Liver (tissue), 9 donors: ENCODE measurements around the gene OTOGL. TPM values are rescaled to one million over a fixed set of nuclear protein-coding genes. Genes with fewer than 3 reads are reported as not detected.

Experiments used
- DNase-seq: peaks from one replicate; pipeline ENCODE4 v3.0.0-alpha.2; 2017; ENCODE audit warnings: low spot score
- H3K27ac ChIP-seq, 2 donors: one replicate each; pipeline ENCODE4 v1.7.0; 2013; ENCODE audit warnings: inconsistent platforms in 2 of 2, low read length in 2 of 2, control low read depth in 1 of 2, low read depth in 1 of 2, mild to moderate bottlenecking in 1 of 2
- H3K27me3 ChIP-seq, 4 donors: one replicate each; pipeline versions ENCODE4 v1.6.1 to v1.7.0; 2013; ENCODE audit warnings: low read length in 3 of 4, inconsistent platforms in 1 of 4, mild to moderate bottlenecking in 1 of 4, moderate library complexity in 1 of 4; ENCODE audit not compliant: control insufficient read depth in 4 of 4, insufficient read depth in 4 of 4
- H3K36me3 ChIP-seq, 4 donors: one replicate each; pipeline versions ENCODE4 v1.6.1 to v1.7.0; 2013; ENCODE audit warnings: low read length in 3 of 4, mild to moderate bottlenecking in 3 of 4, low read depth in 1 of 4, moderate library complexity in 1 of 4; ENCODE audit not compliant: control insufficient read depth in 4 of 4, insufficient read depth in 3 of 4
- H3K4me1 ChIP-seq, 4 donors: one replicate each; pipeline versions ENCODE4 v1.6.1 to v1.7.0; 2013; ENCODE audit warnings: low read length in 3 of 4, mild to moderate bottlenecking in 3 of 4, moderate library complexity in 1 of 4; ENCODE audit not compliant: control insufficient read depth in 4 of 4, insufficient read depth in 4 of 4
- H3K4me3 ChIP-seq, 3 donors: one replicate each; pipeline versions ENCODE4 v1.6.1 to v1.7.0; 2013; ENCODE audit warnings: low read length in 3 of 3, control low read depth in 1 of 3, low read depth in 1 of 3, mild to moderate bottlenecking in 1 of 3
- H3K9ac ChIP-seq, 2 donors: one replicate each; pipeline ENCODE4 v1.7.0; 2013; ENCODE audit warnings: low read length in 2 of 2, mild to moderate bottlenecking in 2 of 2, moderate library complexity in 2 of 2, control low read depth in 1 of 2, low read depth in 1 of 2
- H3K9me3 ChIP-seq, 4 donors: one replicate each; pipeline versions ENCODE4 v1.6.1 to v1.7.0; 2013; ENCODE audit warnings: low read length in 3 of 4; ENCODE audit not compliant: control insufficient read depth in 4 of 4
- EGR1 ChIP-seq, 2 donors: IDR thresholded peaks; 2 replicates each; pipeline ENCODE4 v1.6.1; 2016 to 2018; ENCODE audit warnings: antibody characterized with exemption in 2 of 2, low read depth in 2 of 2
- FOXA1 ChIP-seq: IDR thresholded peaks from 2 replicates; pipeline ENCODE4 v1.6.1; 2016; ENCODE audit warnings: antibody characterized with exemption
- HNF4G ChIP-seq: IDR thresholded peaks from 2 replicates; pipeline ENCODE4 v1.6.1; 2016; ENCODE audit warnings: antibody characterized with exemption
- JUND ChIP-seq, 2 donors: IDR thresholded peaks; 2 replicates each; pipeline ENCODE4 v1.6.1; 2016; ENCODE audit warnings: antibody characterized with exemption in 2 of 2
- MAX ChIP-seq: IDR thresholded peaks from 2 replicates; pipeline ENCODE4 v1.6.1; 2016; ENCODE audit warnings: antibody characterized with exemption
- NR2F2 ChIP-seq: IDR thresholded peaks from 2 replicates; pipeline ENCODE4 v1.6.1; 2016; ENCODE audit warnings: antibody characterized with exemption
- REST ChIP-seq: IDR thresholded peaks from 2 replicates; pipeline ENCODE4 v1.6.1; 2016; ENCODE audit warnings: antibody characterized with exemption, mild to moderate bottlenecking
- TAF1 ChIP-seq: conservative IDR thresholded peaks from 2 replicates; pipeline ENCODE4 v1.6.1; 2016; ENCODE audit warnings: antibody characterized with exemption, mild to moderate bottlenecking
- ZBTB33 ChIP-seq: IDR thresholded peaks from 2 replicates; pipeline ENCODE4 v1.6.1; 2016; ENCODE audit warnings: antibody characterized with exemption
- WGBS: extraction: QIAGEN DNeasy Blood & Tissue Kit; methylation state at CpG from one replicate; pipeline ENCODE4 v1.1.7; 2013; 5-methylcytosine and 5-hydroxymethylcytosine counted together
- polyA plus RNA-seq, 2 donors: library from polyadenylated mRNA; stranded (reverse) in 1 of 2; unstranded in 1 of 2; fragments of 200-250 nt in 1 of 2; fragments of >200 nt in 1 of 2; fragmentation: Nextera tagmentation in 1 of 2; extraction: Ambion mirVana in 1 of 2; gene quantifications; one replicate each; pipeline versions ENCODE4 v1.2.1 to v1.2.3, GENCODE V29; 2013 to 2015
- total RNA-seq, 2 donors: library from RNA; depleted of rRNA; stranded (reverse); fragments of >200 nt; gene quantifications; one replicate each; pipeline ENCODE4 v1.2.3, GENCODE V29; 2014
- TF ChIP-seq, protein P1 (sequence below): IDR thresholded peaks from 2 replicates; pipeline ENCODE4 v1.6.1; 2016; ENCODE audit warnings: antibody characterized with exemption
- donor health status: healthy.
- donor health status: healthy.
- donor health status: healthy.
- donor health status: healthy.
- donor health status: healthy.

The OTOGL gene
- total and polyA plus RNA-seq, 4 donors, result 0.01 to 0.09 (median 0.08) TPM; not detected in 1

DNA sequence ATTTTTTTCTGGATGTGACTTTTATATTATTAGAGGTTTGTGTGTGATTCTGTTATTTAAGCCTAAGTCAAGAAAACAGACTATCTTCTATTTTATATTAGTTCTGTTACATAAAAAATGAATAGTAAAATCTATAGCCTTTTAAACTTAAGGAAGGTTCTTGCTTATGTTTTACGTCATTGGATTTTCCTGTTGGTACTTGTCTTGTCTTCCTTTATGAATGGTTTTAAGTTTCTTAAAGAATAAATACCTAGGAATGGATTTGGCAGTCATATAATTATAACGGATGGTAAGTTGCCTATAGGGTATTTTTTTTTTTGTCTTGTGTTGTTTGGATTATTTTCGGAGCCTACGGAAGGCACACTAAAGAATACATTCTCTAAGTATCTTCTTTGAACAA lies 182.9 kb downstream of the OTOGL start:
- Histone ChIP-seq H3K9me3 (peaks cover 0 to 7% (median 2%) of the 10 kb centered on the region in 4 donors), H3K27me3 (no peaks in the 10 kb centered on the region)
- no peak for DNase-seq

GRCh38 chr12:80282761-80283160 lies 183.4 kb downstream of the OTOGL start:
- Histone ChIP-seq H3K27me3 (no peaks in the 10 kb centered on the region), H3K9me3 (peaks cover 0 to 7% (median 2%) of the 10 kb centered on the region in 4 donors), H3K27ac (no peak overlapping the region), H3K4me3 (no peak overlapping the region), H3K9ac (no peak overlapping the region), H3K4me1 (no peaks in the 10 kb centered on the region), H3K36me3 (no peaks in the 10 kb centered on the region)
- TF ChIP-seq HNF4G (no peak), ZBTB33 (no peak), FOXA1 (no peak), REST (no peak), NR2F2 (no peak), EGR1 (IDR thresholded peaks at IDR 0.05; ENCODE audit: low read depth in 2 of 2) (no peak), TAF1 (no peak)
- TF ChIP-seq, protein P1, sequence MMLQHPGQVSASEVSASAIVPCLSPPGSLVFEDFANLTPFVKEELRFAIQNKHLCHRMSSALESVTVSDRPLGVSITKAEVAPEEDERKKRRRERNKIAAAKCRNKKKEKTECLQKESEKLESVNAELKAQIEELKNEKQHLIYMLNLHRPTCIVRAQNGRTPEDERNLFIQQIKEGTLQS, result no peak
- DNase-seq, result no peak

More for the DNA sequence above, 182.9 kb downstream of the OTOGL start:
- 72% methylated on average over 4 of the region's 4 CpGs for WGBS
- Histone ChIP-seq H3K4me1 (no peaks in the 10 kb centered on the region), H3K9ac (no peak overlapping the region), H3K27ac (no peak overlapping the region), H3K4me3 (no peak overlapping the region), H3K36me3 (no peaks in the 10 kb centered on the region)
- TF ChIP-seq MAX, result no peak
- TF ChIP-seq ZBTB33, result no peak
- no peak for TF ChIP-seq HNF4G
- TF ChIP-seq EGR1 (IDR thresholded peaks at IDR 0.05; ENCODE audit: low read depth in 2 of 2), result no peak
- TF ChIP-seq FOXA1, result no peak
- TF ChIP-seq JUND (IDR thresholded peaks at IDR 0.05), result no peak
